HG03460 (cell line): Measurements from ENCODE around the gene ELF5.

ENCODE experiments used
- ATAC-seq: cut with Tn5 transposase; IDR thresholded peaks from one replicate; pipeline ENCODE4 v1.9.1; 2021; ENCODE audit not compliant: unreplicated experiment

The ELF5 gene

GRCh38 chr11:34493926-34494595 lies 19.5 kb downstream of the ELF5 start:
- ATAC-seq, result no peak

GRCh38 chr11:34493468-34493867 lies 20.1 kb downstream of the ELF5 start:
- ATAC-seq, result no peak

GRCh38 chr11:34492806-34493414 lies 20.7 kb downstream of the ELF5 start:
- ATAC-seq, result no peak

DNA sequence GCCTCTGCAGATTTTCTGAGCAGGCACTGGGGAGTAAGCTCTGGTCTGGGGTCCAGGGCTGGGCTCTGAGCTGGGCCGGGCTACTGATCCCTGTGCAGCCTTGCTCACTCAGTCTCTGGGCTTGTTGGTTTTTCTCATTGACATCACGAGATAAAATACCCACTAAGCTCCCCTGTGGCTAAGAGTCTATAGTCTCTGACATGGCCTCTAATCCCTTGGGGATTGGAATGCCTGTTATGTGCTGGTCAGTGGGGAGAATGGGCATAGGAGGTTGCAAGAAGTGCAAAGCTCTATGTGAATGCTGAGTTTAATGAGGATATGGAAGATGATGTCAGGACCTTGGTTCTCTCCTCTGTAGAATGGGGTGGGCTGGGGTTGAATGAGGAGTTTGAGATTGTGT lies 23.3 kb downstream of the ELF5 start:
- no peak for ATAC-seq

GRCh38 chr11:34488855-34489557 lies 24.6 kb downstream of the ELF5 start:
- no peak for ATAC-seq

DNA sequence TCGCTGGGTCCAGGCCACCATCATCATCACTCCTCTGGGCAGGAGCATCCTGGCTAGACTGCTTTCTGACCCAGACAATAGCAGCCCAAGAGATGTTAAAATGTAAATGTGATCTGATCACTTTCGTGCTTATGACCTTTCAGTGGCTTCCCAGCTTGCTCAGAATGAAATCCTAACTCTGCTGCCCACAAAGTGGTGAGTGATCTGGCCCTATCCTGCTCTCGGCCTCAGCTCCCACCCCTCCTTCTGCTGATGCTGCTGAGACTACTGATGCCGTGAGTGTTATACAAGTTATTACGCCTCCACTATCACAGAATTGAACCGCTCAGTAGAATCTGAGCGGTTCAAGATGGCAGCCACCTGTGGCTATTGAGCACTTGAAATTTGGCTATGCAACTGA lies 26.2 kb downstream of the ELF5 start:
- no peak for ATAC-seq

DNA sequence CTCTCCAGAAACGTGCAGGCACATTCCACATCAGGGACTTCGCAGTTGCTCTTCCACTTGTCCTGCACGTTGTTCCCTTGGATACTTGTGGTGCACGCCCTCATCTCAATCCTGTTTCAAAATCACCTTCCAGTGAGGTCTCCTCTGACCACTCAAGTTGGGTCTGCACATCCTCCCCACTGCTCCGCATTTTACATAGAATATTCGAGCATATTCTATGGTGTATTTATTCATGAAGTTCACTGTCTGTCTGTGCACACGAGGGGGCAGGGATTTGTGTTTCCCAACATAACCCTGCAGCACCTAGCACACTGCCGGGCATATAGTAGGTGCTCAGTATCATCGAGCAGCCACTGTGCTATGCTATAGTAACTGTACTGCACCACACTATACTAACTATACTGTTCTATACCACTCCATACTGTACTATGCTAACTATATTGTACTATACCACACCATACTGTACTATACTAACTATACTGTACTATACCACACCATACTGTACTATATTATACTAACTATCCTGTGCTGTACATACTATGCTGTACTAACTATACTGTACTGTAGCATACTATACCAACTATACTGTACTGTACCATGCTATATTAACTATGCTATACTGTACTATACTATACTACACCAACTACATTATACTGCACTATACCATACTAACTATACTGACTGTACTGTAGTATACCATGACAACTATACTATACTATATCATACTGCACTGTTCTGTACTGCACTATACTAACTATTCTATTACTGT lies 30.3 kb downstream of the ELF5 start:
- ATAC-seq, result no peak

DNA sequence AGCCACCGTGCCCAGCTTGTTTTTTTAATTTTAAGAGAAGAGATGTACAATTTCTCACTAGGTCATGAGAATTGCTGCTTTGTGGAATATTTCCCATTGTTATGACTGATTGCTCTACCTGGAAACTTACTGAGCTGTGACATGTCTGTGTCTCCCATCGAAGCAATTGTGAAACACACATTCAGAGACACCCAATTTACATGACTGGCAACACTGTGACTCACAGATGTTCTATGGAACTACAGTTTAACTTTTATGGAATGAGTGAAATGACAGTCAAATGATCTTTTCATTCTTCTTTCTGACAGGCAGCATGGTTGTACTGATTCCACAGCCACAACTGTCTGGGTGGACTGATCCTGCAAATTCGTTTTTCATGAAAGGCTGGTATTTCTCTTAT lies 32.3 kb downstream of the ELF5 start:
- no peak for ATAC-seq

- ATAC-seq, result no peak
These were observed 33.3 kb downstream of the ELF5 start for GRCh38 chr11:34480314-34480713.

DNA sequence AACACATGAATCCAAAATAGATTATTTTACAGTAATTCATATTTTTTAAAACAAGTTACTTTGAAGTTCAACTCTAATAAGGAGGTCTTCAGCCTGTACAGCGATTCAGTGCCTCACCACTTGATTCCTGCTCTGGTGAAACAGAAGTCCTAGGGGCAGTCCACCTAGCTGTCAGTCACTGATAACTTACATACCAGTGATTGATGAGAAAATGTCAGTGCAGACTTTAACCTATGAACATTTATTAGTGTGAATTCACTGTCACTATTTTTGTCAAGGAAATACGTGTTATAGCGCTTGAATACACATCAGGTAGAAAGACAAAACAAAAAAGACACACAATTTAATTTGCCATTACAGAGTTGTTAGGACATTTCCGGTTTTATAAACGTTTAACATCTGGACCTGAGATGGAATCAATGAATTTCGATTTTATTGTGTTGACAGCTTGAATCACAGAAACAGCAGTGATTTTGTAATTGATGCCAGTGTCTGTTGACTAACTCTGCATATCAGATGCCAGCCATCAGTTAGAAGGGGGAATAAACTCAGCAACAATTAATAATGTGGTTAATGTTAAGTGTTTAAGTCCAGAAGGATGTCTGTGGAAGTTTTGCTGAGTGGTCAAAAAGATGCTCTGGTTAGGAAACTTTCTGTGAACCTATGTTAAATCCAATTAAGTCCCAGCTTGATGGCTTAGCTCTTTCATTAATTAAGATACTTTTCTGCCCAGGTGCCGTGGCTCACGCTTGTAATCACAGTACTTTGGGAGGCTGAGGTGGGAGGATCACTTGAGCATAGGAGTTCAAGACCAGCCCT lies 34.5 kb downstream of the ELF5 start:
- ATAC-seq, result no peak

- ATAC-seq, result no peak
These were observed 36.7 kb downstream of the ELF5 start for GRCh38 chr11:34476849-34477248.

- ATAC-seq, result no peak
These were observed 37.9 kb downstream of the ELF5 start for GRCh38 chr11:34475656-34476055.

GRCh38 chr11:34473603-34474169 lies 39.9 kb downstream of the ELF5 start:
- no peak for ATAC-seq

DNA sequence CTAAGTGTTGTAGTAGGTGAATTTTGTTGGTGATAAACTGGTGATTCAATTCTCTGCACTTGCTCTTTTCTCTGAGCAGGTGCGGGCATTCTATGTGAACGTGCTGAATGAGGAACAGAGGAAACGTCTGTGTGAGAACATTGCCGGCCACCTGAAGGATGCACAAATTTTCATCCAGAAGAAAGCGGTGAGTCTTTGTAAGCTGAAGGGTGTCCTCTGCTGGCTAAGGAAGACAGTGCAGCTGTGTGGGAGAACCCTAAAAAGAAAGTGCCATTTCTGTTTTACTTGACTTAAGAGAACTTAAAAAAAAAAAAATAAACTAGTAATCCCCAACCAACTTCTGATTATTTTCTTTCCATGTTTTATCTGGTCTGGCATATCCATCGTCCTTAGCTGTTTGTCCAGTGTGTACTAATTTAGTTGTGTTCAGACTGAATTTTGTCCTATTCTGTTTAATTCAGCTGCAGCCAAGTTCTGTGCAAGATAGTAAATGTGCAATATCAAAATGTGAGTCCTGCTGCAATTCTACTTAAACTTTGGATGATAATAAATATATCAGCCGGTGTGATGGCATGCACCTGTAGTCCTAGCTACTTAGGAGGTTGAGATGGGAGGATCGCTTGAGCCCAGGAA lies 45.3 kb downstream of the ELF5 start:
- ATAC-seq, result no peak

DNA sequence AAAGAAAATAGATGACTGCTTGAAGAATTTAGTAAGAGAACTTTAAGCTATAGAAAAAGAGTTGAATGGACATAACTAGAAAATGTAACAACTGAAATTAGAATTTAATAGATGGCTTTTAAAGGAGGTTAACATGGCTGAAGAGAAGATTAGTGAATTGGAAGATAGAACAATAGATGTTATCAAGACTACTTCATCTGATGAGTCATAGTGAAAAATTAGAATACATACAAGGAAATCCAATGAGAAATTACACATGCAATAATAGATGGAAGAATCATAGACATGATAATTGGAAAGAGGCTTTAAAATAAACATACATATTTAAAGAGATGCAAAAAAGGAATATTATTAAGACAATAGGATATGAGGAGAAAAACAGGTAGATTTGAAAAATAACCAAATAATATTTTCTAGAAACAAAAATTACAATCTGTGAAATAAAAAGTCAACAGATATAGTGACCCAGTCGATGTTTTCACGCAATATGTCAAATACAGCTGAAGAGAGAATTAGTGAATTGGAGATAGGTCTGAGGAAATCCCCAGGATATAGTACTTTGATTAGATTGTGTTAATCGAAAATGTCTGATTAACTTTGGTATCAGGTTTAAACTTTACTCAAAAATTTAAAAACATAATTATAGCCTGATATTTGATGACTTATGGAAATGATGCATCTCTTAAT lies 46.6 kb downstream of the ELF5 start:
- no peak for ATAC-seq

- no peak for ATAC-seq
These were observed 49.0 kb downstream of the ELF5 start for GRCh38 chr11:34464591-34465051.

DNA sequence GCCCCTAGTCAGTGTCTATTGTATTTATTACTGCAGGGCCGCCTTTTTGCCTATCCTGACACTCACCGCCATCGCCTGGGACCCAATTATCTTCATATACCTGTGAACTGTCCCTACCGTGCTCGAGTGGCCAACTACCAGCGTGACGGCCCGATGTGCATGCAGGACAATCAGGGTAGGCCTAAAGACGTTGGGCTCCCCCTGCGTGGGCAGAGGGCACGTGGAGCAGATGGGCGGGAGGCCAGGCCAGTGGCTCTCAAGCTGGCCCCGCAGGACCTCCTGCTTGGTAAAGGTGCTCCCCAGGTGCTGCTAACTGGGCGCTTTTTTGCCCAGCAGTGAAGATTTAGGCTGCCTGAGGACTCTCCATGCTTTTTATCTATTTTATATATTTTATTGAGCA lies 52.4 kb downstream of the ELF5 start:
- no peak for ATAC-seq

GRCh38 chr11:34460278-34460677 lies 53.3 kb downstream of the ELF5 start:
- ATAC-seq, result no peak

GRCh38 chr11:34459507-34460162 lies 54.0 kb downstream of the ELF5 start:
- no peak for ATAC-seq
